HG03175 (cell line): ENCODE results near the gene TSACC.
"Not testable (repeated sequence)": the region's sequence is repeated elsewhere in the genome, so short reads cannot be mapped to it uniquely, and the experiment has no call there.

ENCODE experiments used
- ATAC-seq: cut with Tn5 transposase; IDR thresholded peaks from one replicate; pipeline ENCODE4 v1.9.1; 2021; ENCODE audit warnings: mild to moderate bottlenecking, moderate library complexity; ENCODE audit not compliant: unreplicated experiment

Gene TSACC

GRCh38 chr1:156346035-156346434, 7.7 kb downstream of the TSACC start:
- ATAC-seq, result not testable (repeated sequence)

GRCh38 chr1:156346636-156347035, 8.3 kb downstream of the TSACC start:
- ATAC-seq, result no peak

- no peak for ATAC-seq
These were observed 9.0 kb downstream of the TSACC start for GRCh38 chr1:156347331-156347730.

GRCh38 chr1:156352481-156352880, 14.2 kb downstream of the TSACC start:
- ATAC-seq, result not testable (repeated sequence)

GRCh38 chr1:156356262-156356874, 18.0 kb downstream of the TSACC start:
- ATAC-seq, result no peak

- peak; percentile 68 for ATAC-seq
These were observed 18.7 kb downstream of the TSACC start for GRCh38 chr1:156356875-156357534.

- ATAC-seq, result no peak
These were observed 19.7 kb downstream of the TSACC start for GRCh38 chr1:156357977-156358376.

- no peak for ATAC-seq
These were observed 20.3 kb downstream of the TSACC start for GRCh38 chr1:156358641-156359040.

- ATAC-seq, result no peak
These were observed 20.9 kb downstream of the TSACC start for GRCh38 chr1:156359249-156359648.

- no peak for ATAC-seq
These were observed 21.6 kb downstream of the TSACC start for GRCh38 chr1:156359973-156360372.

- no peak for ATAC-seq
These were observed 22.2 kb downstream of the TSACC start for GRCh38 chr1:156360534-156360933.

GRCh38 chr1:156365754-156366153, 27.4 kb downstream of the TSACC start:
- no peak for ATAC-seq

GRCh38 chr1:156366378-156367166, 28.2 kb downstream of the TSACC start:
- ATAC-seq, result no peak

- ATAC-seq, result no peak
These were observed 29.2 kb downstream of the TSACC start for GRCh38 chr1:156367383-156368156.

GRCh38 chr1:156368157-156368658, 29.9 kb downstream of the TSACC start:
- ATAC-seq, result no peak

- no peak for ATAC-seq
These were observed 30.8 kb downstream of the TSACC start, which contains the start of gene RHBG for GRCh38 chr1:156368889-156369684. Gene RHBG, plus strand, starts transcription at chr1:156369211. Its CDS starts 39 bp downstream, at chr1:156369250.

GRCh38 chr1:156369685-156370286, 31.5 kb downstream of the TSACC start:
- ATAC-seq, result not testable (repeated sequence)

GRCh38 chr1:156371553-156372264, 33.4 kb downstream of the TSACC start:
- ATAC-seq, result no peak

- no peak for ATAC-seq
These were observed 33.9 kb downstream of the TSACC start for GRCh38 chr1:156372265-156372586.
